Thoracic aorta (tissue), 2 donors: ENCODE results near the gene CCDC6. TPM values are rescaled to one million over a fixed set of nuclear protein-coding genes. Genes with fewer than 3 reads are reported as not detected.

Experiments used
- ATAC-seq: fragments of 150-250 bp; one replicate; pipeline ENCODE4 v1.8.0; 2017; ENCODE audit warnings: low read depth; ENCODE audit not compliant: insufficient number of reproducible peaks, low FRiP score
- DNase-seq: peaks from one replicate; pipeline ENCODE4 v3.0.0-alpha.2; 2020; ENCODE audit warnings: low spot score
- H3K27ac ChIP-seq, 2 donors: fragments of 200-600 bp; sonication (generic); 1 replicate in 1 of 2; 2 replicates in 1 of 2; pipeline ENCODE4 v1.5.1; 2016; ENCODE audit warnings: mild to moderate bottlenecking in 2 of 2, moderate library complexity in 2 of 2
- H3K27me3 ChIP-seq: fragments of 200-600 bp; sonication (generic); replicated peaks from 2 replicates; pipeline ENCODE4 v1.6.0; 2016; ENCODE audit warnings: mild to moderate bottlenecking; ENCODE audit not compliant: insufficient read depth
- H3K36me3 ChIP-seq: fragments of 200-600 bp; sonication (generic); one replicate; pipeline ENCODE4 v1.5.1; 2016
- H3K4me1 ChIP-seq, 2 donors: fragments of 200-600 bp; sonication (generic); 1 replicate in 1 of 2; 2 replicates in 1 of 2; pipeline versions ENCODE4 v1.5.1 to v1.6.0; 2016; ENCODE audit warnings: low read depth in 2 of 2, mild to moderate bottlenecking in 1 of 2; ENCODE audit not compliant: control insufficient read depth in 1 of 2
- H3K4me3 ChIP-seq: fragments of 200-600 bp; sonication (generic); 2 replicates; pipeline ENCODE4 v1.5.1; 2016; ENCODE audit warnings: mild to moderate bottlenecking
- H3K9me3 ChIP-seq: fragments of 200-600 bp; sonication (generic); 2 replicates; pipeline ENCODE4 v1.5.1; 2016
- total RNA-seq, 2 donors: library from RNA; depleted of rRNA; stranded (reverse); fragments of >200 nt; gene quantifications; one replicate each; pipeline versions ENCODE4 v1.1.0 to v1.2.3, GENCODE V29; 2016
- TF ChIP-seq, protein P1 (sequence below): fragments of 200-600 bp; sonication (generic); IDR thresholded peaks from one replicate; pipeline ENCODE4 v1.5.1; 2019; ENCODE audit warnings: antibody characterized with exemption

CCDC6 gene
- total RNA-seq, 2 donors from 2014 or later, result 69.3 to 70.9 TPM

DNA sequence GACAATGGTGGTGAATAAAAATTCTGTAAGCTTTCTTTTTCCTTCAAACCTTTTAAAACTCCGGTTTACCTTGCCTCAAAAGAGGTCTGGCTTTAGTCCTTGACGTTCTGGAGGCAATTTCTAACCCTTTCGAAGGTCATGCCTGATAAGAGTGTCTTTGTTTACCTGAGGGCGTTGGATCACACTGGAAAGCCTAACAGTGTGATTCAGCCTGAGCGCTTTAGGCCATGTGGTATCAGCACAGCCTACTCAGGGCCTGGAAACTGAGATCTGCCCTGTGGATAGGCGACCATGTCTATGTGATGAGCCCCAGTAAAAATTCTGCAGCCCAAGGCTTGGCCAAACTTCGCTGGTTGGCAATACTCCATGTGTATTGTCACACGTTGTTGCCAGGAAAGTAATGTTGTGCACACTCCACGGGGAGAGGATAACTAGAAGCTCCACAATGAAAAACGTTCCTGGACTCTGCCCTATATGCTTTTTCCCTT, 10.7 kb downstream of the CCDC6 start:
- Histone ChIP-seq H3K36me3 (no peaks in the 10 kb centered on the region), H3K27ac (peak overlapping the region; percentile 59 to 68), H3K4me3 (no peak overlapping the region), H3K9me3 (no peaks in the 10 kb centered on the region), H3K27me3 (no peaks in the 10 kb centered on the region), H3K4me1 (peaks cover 71 to 100% of the 10 kb centered on the region in 2 donors)
- DNase-seq (no peak), ATAC-seq (no peak)
- TF ChIP-seq, protein P1, sequence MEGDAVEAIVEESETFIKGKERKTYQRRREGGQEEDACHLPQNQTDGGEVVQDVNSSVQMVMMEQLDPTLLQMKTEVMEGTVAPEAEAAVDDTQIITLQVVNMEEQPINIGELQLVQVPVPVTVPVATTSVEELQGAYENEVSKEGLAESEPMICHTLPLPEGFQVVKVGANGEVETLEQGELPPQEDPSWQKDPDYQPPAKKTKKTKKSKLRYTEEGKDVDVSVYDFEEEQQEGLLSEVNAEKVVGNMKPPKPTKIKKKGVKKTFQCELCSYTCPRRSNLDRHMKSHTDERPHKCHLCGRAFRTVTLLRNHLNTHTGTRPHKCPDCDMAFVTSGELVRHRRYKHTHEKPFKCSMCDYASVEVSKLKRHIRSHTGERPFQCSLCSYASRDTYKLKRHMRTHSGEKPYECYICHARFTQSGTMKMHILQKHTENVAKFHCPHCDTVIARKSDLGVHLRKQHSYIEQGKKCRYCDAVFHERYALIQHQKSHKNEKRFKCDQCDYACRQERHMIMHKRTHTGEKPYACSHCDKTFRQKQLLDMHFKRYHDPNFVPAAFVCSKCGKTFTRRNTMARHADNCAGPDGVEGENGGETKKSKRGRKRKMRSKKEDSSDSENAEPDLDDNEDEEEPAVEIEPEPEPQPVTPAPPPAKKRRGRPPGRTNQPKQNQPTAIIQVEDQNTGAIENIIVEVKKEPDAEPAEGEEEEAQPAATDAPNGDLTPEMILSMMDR, result no peak

DNA sequence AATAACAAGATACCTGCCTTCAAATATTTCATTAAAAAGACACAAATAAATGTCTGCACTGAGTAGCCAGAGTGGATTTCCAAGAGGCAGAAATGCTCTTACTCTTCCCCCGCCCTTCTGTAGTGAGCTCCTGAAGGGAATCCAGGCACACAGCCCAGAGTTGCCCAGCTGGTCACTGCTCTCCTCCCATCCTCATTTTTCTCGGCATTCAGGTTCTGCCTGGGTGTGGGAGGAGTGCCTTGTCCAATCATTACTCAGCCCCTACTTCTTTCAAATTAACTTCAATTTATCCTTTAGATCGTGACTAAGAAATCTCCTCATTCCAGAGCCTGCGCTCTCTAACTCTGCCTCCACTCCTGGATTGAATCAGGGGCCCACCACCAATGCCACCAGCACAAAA, 12.2 kb downstream of the CCDC6 start:
- Histone ChIP-seq H3K27ac (peak overlapping the region; percentile 59 to 68), H3K4me1 (peaks cover 63 to 96% of the 10 kb centered on the region in 2 donors), H3K4me3 (no peak overlapping the region), H3K27me3 (no peaks in the 10 kb centered on the region), H3K9me3 (no peaks in the 10 kb centered on the region), H3K36me3 (no peaks in the 10 kb centered on the region)
- peak; percentile 53 for ATAC-seq
- TF ChIP-seq, protein P1, result no peak
- DNase-seq, result peak; percentile 43

DNA sequence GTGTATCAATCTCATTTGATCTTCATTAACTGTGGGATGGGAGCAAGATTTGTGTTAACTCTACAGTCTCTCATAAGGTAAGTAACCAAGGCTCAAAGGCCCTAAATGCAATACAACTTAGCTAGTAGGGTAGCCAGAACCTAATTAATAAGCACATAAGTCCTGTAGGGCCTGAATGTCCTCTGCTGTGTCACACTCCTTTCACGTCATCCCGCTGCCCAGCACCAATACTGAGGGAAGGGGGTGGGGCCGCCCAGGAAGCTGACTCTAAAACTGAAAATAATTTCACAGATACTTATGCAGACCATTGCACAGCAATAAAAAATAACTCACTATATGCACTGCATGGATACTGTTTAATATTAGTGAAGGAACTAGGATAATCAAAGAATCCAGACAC, 13.7 kb downstream of the CCDC6 start:
- Histone ChIP-seq H3K36me3 (no peaks in the 10 kb centered on the region), H3K27me3 (no peaks in the 10 kb centered on the region), H3K9me3 (no peaks in the 10 kb centered on the region), H3K4me3 (no peak overlapping the region), H3K4me1 (peaks cover 63 to 96% of the 10 kb centered on the region in 2 donors), H3K27ac (peak overlapping the region; percentile 32 to 68)
- ATAC-seq (no peak), DNase-seq (no peak)
- TF ChIP-seq, protein P1, result no peak

DNA sequence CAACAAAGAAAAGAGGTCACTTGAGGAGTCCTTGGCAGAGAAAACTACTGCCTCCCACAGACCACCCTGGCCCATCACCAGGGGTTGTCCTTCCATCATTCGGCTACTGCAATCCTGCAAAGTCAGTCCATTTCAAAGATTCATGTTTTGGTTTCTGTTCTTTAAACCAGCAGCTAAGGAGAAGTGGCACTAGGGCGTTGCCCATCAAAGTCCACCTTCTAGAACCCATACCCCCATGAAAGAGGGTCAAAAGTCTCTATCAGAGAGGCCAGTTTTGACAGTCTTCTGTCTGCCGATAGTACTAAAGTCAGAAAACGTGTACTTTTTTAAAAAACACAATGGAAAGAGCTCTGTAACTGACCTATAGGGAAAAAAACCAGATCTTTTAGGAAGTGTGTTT, 14.4 kb downstream of the CCDC6 start:
- Histone ChIP-seq H3K36me3 (no peaks in the 10 kb centered on the region), H3K27me3 (no peaks in the 10 kb centered on the region), H3K9me3 (no peaks in the 10 kb centered on the region), H3K27ac (peak overlapping the region; percentile 32 to 68), H3K4me3 (no peak overlapping the region), H3K4me1 (peaks cover 69 to 96% of the 10 kb centered on the region in 2 donors)
- TF ChIP-seq, protein P1, result no peak
- DNase-seq (no peak), ATAC-seq (no peak)

DNA sequence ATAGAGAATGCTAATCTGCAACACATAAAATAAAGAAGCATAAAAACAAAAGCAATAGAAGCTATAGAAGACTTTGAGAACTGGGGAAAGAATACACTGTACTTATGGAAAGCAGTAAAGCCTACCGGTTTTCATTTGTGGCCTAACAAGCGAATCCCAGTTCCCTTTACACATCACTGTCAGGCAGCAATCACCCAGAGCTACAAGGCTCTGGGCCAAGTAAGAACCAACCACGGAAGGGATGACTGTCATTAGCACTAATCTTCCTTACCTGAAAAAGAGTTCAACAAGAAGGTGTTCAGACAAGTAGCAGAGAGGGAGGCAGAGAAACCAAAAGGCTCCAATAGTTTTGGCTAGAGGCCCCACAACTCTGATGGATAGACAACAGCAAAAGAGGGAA, 15.0 kb downstream of the CCDC6 start:
- no peak for ATAC-seq

More for the DNA sequence above, 15.0 kb downstream of the CCDC6 start:
- Histone ChIP-seq H3K27me3 (no peaks in the 10 kb centered on the region), H3K27ac (peak overlapping the region in 1 of 2 donors; percentile 68), H3K4me1 (peaks cover 66 to 96% of the 10 kb centered on the region in 2 donors), H3K4me3 (no peak overlapping the region), H3K9me3 (no peaks in the 10 kb centered on the region), H3K36me3 (no peaks in the 10 kb centered on the region)
- TF ChIP-seq, protein P1, result no peak
- DNase-seq, result no peak
